Calu3 (cell line): Measurements from ENCODE around the gene ADGRG1. TPM values are rescaled to one million over a fixed set of nuclear protein-coding genes. Genes with fewer than 3 reads are reported as not detected.
A peak's percentile ranks its signal among the peaks of the same experiment; 100 is the strongest.

Source experiments
- BruUV-seq: library from RNA; stranded (reverse); fragments of 400-500 nt; replicated peaks from 2 replicates; lab custom pipeline; 2021; lab: Mats Ljungman, UMichigan
- CTCF ChIA-PET: fragments of 300-600 bp; sonication (Branson Sonifier 250); formaldehyde crosslinking; loops from one replicate; lab custom pipeline; 2022; ENCODE audit warnings: antibody characterized with exemption; lab: Charles Lee
- DNase-seq: peaks from one replicate; pipeline ENCODE4 v3.0.0; 2022
- H3K27ac Mint-ChIP-seq: one replicate; pipeline ENCODE4 v1.8.0; 2022; ENCODE audit warnings: mixed read lengths; ENCODE audit not compliant: unreplicated experiment
- H3K27me3 Mint-ChIP-seq: one replicate; pipeline ENCODE4 v1.8.0; 2022; ENCODE audit warnings: mixed read lengths; ENCODE audit not compliant: unreplicated experiment
- H3K36me3 Mint-ChIP-seq: one replicate; pipeline ENCODE4 v1.8.0; 2022; ENCODE audit warnings: mild to moderate bottlenecking, moderate library complexity, mixed read lengths; ENCODE audit not compliant: insufficient read depth, unreplicated experiment
- H3K4me1 Mint-ChIP-seq: one replicate; pipeline ENCODE4 v1.8.0; 2022; ENCODE audit warnings: mild to moderate bottlenecking, low read depth, mixed read lengths; ENCODE audit not compliant: unreplicated experiment
- H3K4me3 Mint-ChIP-seq: one replicate; pipeline ENCODE4 v1.8.0; 2022; ENCODE audit warnings: mild to moderate bottlenecking, low read depth, moderate library complexity, mixed read lengths; ENCODE audit not compliant: unreplicated experiment
- H3K9me3 Mint-ChIP-seq: one replicate; pipeline ENCODE4 v1.8.0; 2022; ENCODE audit warnings: low read depth, mixed read lengths; ENCODE audit not compliant: unreplicated experiment
- intact Hi-C: fragments of 100-400 bp; cut with micrococcal nuclease; formaldehyde crosslinking; loops from one replicate; pipeline ENCODE4 v1.10.0; 2022; ENCODE audit not compliant: unreplicated experiment
- total RNA-seq: library from RNA; stranded (reverse); gene quantifications from 2 replicates; pipeline ENCODE4 v1.2.3, GENCODE V29; 2022
- TF ChIP-seq, protein P1 (sequence below): fragments of 200-600 bp; IDR thresholded peaks from one replicate; pipeline ENCODE4 v1.8.0; 2022; ENCODE audit warnings: antibody characterized with exemption; ENCODE audit not compliant: unreplicated experiment

ADGRG1 gene
- total RNA-seq, 1 experiment from 2014 or later, result 278 TPM

DNA sequence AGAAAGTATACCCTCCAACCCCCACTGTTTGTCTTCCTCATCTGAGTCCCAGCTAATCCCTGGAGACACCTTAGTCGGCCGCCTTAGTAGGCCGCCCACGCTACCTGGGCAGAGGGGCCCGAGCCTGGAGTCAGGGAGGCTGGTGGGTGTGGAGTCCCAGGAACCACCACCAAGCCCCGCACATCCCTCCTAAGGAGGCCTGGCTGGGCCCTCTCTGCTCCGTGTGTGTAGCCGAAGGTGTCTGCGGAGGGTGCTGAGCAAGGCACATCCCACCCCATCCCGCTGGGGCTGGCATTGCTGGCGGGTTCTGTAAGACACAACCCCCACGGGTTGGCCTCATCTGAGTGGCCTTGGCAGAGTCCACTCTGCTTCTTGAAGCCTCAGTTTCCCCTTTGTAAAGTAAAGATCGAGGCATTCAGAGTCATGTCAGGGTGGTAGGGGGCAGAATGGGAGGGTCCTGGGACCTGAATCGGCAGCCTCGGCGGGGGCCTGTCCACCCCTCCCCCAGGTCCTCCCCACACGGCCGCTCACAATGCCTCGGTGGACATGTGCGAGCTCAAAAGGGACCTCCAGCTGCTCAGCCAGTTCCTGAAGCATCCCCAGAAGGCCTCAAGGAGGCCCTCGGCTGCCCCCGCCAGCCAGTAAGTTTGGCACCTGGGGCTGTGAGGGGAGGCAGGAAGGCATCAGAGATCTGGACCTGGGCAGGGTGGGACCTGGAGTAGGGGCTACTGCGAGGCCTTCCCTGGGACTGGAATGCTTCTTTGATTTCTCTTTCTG lies 24.5 kb downstream of the ADGRG1 start:
- TF ChIP-seq, protein P1, sequence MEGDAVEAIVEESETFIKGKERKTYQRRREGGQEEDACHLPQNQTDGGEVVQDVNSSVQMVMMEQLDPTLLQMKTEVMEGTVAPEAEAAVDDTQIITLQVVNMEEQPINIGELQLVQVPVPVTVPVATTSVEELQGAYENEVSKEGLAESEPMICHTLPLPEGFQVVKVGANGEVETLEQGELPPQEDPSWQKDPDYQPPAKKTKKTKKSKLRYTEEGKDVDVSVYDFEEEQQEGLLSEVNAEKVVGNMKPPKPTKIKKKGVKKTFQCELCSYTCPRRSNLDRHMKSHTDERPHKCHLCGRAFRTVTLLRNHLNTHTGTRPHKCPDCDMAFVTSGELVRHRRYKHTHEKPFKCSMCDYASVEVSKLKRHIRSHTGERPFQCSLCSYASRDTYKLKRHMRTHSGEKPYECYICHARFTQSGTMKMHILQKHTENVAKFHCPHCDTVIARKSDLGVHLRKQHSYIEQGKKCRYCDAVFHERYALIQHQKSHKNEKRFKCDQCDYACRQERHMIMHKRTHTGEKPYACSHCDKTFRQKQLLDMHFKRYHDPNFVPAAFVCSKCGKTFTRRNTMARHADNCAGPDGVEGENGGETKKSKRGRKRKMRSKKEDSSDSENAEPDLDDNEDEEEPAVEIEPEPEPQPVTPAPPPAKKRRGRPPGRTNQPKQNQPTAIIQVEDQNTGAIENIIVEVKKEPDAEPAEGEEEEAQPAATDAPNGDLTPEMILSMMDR, result no peak
- no peak overlapping the region for H3K27ac Mint-ChIP-seq
- H3K9me3 Mint-ChIP-seq, result no peaks in the 10 kb centered on the region
- peaks cover 4% of the 10 kb centered on the region for H3K4me1 Mint-ChIP-seq
- BruUV-seq, result no TSS peak
- intact Hi-C loops, result no loop called here
- H3K36me3 Mint-ChIP-seq, result peaks cover 77% of the 10 kb centered on the region
- DNase-seq, result no peak
- CTCF ChIA-PET, result no interaction called here
- H3K27me3 Mint-ChIP-seq, result no peaks in the 10 kb centered on the region
- no peak overlapping the region for H3K4me3 Mint-ChIP-seq

DNA sequence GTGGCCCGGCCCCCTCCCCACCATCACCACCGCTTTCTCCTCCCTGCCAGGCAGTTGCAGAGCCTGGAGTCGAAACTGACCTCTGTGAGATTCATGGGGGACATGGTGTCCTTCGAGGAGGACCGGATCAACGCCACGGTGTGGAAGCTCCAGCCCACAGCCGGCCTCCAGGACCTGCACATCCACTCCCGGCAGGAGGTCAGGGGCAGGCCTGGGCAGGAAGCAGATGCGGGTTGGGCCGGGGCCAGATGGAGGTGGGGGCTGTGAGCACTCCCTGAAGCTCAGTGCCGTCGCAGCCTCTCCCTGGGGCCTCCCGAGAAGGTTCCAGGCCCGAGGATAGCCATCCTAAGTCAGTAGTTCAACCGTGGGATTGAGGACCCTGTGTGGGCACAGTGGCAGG lies 25.5 kb downstream of the ADGRG1 start:
- H3K9me3 Mint-ChIP-seq, result no peaks in the 10 kb centered on the region
- BruUV-seq, result no TSS peak
- TF ChIP-seq, protein P1, result no peak
- CTCF ChIA-PET, result no interaction called here
- H3K4me1 Mint-ChIP-seq, result no peaks in the 10 kb centered on the region
- peak overlapping the region; percentile 26 for H3K27ac Mint-ChIP-seq
- no peak for DNase-seq
- intact Hi-C loops, result no loop called here
- no peak overlapping the region for H3K4me3 Mint-ChIP-seq
- peaks cover 76% of the 10 kb centered on the region for H3K36me3 Mint-ChIP-seq
- no peaks in the 10 kb centered on the region for H3K27me3 Mint-ChIP-seq

DNA sequence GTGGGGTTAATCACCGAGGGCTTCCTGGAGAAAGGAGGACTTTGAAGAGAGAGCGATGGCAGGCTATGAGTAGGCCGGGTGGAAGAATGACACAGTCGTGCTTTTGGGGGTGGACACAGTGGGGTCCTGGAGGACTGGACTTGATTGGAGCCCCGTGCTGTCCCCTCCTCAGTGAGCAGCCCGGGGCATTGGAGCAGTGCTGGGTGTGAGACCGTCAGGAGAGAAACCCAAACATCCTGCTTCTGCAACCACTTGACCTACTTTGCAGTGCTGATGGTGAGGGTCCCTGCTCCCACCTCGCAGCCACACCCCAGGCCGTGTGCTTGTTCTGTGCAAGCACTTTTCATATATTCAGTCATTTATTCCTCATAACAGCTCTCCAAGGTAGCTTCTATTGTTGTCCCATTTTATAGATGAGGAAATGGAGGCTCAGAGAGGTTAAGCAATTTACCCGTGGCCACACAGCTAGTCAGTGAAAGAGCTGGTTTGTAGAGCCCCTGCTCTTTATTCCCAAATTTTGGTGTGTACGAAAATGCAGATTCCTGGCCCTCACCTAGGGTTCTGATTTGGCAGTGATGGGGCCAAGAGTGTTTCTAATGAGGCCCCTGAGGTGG lies 28.0 kb downstream of the ADGRG1 start:
- no peak for DNase-seq
- Mint-ChIP-seq H3K4me3 (no peak overlapping the region), H3K36me3 (peaks cover 71% of the 10 kb centered on the region), H3K27ac (no peak overlapping the region), H3K4me1 (no peaks in the 10 kb centered on the region), H3K27me3 (no peaks in the 10 kb centered on the region), H3K9me3 (no peaks in the 10 kb centered on the region)
- CTCF ChIA-PET, result interaction anchor here (0.5 kb wide), 1 partner anchor 52 kb away, joined by 5 read pairs; no protein-coding TSS in a partner anchor
- TF ChIP-seq, protein P1, result no peak
- intact Hi-C loops, result no loop called here
- BruUV-seq, result no TSS peak

DNA sequence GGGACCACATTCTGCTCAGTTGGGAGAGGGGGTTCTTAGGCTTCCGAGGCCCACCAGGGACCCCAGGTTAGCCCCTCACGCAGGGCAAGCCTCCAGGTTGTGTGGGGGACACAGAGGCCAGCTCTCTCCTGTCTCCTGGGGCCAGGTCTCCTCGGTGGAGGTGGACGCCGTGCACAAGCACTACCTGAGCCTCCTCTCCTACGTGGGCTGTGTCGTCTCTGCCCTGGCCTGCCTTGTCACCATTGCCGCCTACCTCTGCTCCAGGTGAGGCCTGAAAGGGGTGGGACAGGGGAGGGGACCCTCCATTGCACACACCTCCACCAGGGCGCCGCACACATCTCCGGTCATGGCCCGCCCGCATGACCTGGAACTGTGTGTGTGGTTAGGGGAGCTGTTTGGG lies 28.8 kb downstream of the ADGRG1 start:
- no peak overlapping the region for H3K4me3 Mint-ChIP-seq
- no TSS peak for BruUV-seq
- no peaks in the 10 kb centered on the region for H3K9me3 Mint-ChIP-seq
- no peaks in the 10 kb centered on the region for H3K27me3 Mint-ChIP-seq
- TF ChIP-seq, protein P1, result no peak
- CTCF ChIA-PET, result interaction anchor here (0.5 to 0.6 kb wide), 2 partner anchors 51 to 68 kb away, joined by 3 to 5 read pairs; no protein-coding TSS in a partner anchor
- H3K4me1 Mint-ChIP-seq, result no peaks in the 10 kb centered on the region
- DNase-seq, result no peak
- no peak overlapping the region for H3K27ac Mint-ChIP-seq
- peaks cover 71% of the 10 kb centered on the region for H3K36me3 Mint-ChIP-seq
- intact Hi-C loops, result no loop called here
